Jurkat, Clone E6-1 (cell line): ENCODE data around the gene GNB1L.
"Not testable (repeated sequence)": the region's sequence is repeated elsewhere in the genome, so short reads cannot be mapped to it uniquely, and the experiment has no call there.

Experiments used
- DNase-seq: peaks from one replicate; pipeline ENCODE4 v3.0.0-alpha.2; 2011; ENCODE audit warnings: low read depth, low spot score
- H3K4me3 ChIP-seq: 2 replicates; pipeline ENCODE4 v1.5.1; 2011; ENCODE audit warnings: mild to moderate bottlenecking, low read length, control low read depth, moderate library complexity

The GNB1L gene

DNA sequence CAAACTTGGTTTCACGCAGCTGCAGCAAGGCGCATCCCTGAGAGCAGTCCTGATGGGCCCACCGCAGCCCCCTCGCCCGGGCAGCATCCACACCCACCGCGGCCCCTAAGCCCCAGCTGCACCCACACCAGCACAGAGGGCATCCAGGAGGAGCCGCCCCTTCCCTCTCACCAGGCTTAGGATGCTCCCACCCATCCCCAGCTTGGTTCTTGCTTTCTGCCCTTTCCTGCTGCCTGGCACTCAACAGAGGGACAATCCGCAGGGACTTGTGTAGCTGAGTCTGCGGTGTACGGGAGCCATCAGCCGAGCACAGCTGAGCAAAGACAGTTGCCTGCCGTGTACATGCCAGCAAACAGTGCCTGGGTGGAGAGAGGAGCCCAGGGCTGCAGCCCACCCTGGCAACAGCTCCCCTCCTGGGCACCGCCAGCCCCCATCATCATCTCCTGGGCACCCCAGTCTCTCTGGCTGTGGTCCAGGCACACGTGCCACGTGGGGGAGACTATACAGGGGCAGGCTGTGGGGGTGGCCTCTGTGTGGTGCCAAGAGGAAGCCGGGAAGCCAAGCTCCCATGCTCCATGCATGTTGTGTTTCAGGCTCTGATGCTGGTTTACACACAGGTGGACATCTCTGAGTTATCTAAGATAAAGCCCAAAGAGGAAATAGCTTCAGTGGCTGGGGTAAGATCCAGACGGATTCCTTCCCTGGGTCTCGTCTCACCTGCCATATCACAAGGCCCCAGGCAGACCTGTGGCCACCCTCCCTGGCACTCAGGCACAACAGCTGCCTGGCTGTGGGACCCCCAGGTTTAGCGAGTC, 36.0 kb upstream of the GNB1L start:
- peak; percentile 51 for DNase-seq
- H3K4me3 ChIP-seq, result peak overlapping the region; percentile 37

DNA sequence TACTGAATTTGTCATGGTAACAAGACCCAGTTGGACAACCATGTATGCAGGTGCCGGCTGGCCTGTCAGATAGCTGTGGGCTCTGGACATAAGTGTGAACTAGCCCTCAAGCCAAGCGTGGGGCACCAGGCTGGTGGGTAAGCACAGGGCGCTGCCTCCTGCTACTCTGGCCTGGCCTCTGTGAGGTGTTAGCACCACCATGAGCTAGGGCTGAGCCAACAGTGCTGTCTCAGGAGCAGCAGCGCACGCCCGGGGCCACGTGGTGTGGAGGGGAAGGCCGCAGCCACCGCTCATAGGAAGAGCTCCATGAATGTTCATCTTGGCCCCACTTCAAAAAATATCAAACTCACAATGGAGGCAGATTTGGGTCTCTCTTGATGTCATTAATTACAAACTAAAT, 35.3 kb upstream of the GNB1L start:
- no peak overlapping the region for H3K4me3 ChIP-seq
- no peak for DNase-seq

DNA sequence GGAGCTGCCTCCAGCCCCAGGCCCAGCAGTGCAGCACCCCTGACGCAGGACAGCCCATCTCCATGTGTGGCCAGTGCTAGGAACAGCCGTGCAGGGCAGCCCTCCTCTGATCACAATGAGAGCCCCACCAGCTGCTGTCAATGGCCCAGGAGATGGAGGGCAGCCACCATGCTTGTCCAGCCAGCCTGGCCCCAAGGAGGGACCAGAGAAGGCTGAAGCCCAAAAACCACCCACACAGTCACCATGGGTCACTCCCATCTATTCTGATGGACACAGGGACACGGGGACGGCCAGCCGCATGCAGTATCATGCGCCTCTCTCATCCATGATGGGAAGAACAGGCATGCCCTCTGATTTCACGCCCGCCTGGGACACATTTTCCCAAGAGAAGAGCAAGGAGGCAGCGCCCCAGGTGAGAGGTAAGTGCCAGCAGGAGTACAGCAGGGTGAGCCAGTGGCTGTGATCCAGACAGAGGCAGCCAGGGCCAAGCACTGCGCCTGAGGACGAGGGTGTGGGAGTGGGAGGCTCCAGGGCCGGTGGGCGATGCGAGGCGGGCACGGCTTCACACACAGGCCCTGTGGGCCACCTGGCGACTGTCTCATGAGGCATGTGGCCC, 33.6 kb upstream of the GNB1L start:
- no peak overlapping the region for H3K4me3 ChIP-seq
- DNase-seq, result no peak

DNA sequence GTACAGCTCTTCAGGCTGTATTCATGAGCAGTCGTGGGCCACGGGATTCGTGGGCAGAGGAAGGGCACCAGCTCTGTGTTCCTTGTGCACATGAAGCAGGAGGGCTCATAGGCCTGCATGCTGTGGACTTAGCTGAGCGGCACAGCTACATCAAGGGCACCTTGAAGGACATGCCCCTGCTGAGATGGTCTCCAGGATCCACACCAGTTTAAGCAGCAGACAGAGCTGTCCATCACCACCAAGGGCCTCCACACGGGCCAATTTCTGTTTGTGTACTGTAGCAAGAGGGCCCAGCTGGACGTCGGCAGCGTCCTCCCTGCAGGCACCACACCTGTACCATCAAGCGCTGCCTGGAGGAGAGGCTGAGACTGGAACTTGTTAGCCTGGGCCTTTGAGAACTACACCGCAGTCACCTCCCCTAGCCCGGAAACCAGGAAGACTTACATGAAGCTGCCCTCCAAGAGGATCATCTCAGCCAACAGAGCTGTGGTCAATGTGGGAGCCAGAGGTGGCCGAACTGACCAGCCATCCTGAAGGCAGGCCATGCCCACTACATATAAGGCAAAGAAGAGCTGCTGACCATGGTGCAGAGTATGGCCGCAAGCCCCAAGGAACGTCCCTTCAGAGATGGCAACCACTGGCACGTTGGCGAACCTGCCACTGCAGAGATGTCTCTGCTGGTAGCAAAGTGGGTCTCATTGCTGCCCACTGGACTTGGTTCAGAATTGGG, 32.7 kb upstream of the GNB1L start:
- DNase-seq, result no peak

DNA sequence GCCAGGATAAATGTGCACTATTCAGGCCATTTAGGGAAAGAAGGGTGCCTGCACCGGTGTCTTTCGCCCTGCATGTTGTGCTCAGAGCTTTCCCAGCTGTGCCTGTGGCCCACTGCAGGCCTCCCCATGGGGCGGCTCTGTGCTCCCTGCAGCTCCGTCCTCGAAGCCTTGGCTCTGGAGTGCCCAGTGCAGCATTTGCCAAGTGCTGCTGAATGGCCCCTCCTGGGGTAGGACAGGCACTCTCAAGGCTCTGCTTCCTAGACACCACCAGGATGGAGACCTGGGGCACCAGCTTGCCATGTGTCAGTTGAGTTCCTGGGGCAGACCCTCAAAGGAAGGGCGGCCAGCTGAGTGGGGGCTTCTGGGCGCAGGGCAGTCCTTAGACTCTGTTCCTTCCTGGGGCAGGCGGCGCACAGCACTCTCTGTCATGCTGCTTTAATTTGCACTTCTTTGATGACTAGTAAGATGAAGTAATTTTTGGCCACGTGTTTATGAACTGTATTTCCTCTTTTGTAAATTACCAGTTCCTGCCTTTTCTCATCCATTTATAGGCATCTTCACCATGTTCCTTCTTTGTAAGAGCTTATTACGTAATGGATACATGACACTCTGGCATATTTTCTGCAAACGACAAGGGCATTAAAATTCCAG, 32.1 kb upstream of the GNB1L start:
- DNase-seq, result peak; percentile 83
- H3K4me3 ChIP-seq, result no peak overlapping the region

More for the DNA sequence above, 32.7 kb upstream of the GNB1L start:
- no peak overlapping the region for H3K4me3 ChIP-seq

DNA sequence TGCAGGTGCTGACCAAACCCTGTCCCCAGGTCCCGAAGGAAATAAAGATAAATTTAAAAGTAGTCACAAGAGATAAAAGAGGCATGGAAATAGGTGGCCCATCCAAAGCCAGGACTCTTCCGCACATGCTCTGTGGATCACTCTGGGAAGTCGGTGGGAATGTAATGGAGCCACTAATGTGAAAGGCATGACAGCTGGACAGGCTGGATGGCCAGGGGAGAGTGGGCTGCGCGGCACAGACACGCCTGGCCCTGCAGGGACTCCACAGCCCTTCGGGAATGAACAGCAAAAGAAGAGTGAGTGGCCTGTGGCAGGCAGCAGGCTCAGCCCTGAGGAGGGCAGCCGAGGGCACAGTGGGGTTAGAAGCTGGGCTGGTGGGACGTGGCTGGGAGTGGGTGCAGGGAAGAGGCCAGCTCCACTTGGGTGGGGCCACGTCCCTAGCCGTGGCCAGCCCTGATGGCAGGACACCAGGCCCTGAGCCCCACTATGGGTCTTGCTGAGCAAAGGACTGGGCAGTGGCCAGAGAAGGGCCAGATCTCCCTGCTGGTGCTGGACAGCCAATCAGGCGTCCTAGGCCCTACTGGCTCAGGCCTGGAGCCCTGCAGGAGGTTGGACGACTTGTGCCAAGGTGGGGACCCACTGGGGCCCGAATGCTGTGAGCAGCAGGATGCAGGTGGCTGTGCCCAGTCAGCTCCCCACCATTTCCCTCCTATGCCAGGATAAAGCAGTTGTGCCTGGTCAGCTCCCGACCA, 31.3 kb upstream of the GNB1L start:
- DNase-seq, result no peak
- H3K4me3 ChIP-seq, result no peak overlapping the region

DNA sequence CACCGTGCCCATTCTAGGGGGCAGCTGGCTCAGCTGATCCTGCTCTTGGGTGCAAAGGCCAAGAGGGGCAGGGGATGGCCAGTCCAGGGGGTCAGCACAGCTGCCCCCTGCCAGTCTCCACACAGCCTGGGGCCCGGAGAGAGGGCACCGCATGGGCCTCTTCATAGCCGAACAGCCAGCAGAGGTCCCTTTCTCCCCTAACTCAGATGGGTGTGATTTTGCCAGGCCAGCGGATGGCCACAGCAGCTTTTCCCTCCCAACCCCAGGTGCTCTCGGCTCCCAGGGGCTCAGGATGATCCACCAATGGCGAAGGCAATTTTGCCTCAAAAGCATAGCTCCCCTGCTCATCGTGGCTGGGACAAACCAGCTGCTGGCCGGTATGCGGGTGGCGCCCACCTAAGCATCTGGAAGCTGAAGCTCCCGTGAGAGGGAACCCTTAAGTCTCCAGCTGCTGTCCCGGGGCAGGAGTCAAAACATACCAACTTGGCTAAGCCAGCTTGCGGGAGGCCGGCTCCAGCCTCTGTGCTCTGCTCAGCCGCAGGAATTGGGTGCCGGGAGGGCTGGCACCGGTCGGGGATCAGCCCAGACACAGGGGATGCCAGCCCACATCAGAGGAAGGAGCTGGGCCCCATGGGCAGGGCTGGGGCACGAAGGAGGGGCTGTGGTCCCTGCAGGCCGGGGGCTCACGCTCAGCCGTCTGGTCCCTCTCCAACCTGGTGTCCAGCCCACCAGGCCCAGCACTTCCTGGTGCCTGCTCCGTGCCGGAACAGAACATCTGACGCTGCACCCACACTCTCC, 30.5 kb upstream of the GNB1L start:
- DNase-seq, result no peak
- H3K4me3 ChIP-seq, result no peak overlapping the region

DNA sequence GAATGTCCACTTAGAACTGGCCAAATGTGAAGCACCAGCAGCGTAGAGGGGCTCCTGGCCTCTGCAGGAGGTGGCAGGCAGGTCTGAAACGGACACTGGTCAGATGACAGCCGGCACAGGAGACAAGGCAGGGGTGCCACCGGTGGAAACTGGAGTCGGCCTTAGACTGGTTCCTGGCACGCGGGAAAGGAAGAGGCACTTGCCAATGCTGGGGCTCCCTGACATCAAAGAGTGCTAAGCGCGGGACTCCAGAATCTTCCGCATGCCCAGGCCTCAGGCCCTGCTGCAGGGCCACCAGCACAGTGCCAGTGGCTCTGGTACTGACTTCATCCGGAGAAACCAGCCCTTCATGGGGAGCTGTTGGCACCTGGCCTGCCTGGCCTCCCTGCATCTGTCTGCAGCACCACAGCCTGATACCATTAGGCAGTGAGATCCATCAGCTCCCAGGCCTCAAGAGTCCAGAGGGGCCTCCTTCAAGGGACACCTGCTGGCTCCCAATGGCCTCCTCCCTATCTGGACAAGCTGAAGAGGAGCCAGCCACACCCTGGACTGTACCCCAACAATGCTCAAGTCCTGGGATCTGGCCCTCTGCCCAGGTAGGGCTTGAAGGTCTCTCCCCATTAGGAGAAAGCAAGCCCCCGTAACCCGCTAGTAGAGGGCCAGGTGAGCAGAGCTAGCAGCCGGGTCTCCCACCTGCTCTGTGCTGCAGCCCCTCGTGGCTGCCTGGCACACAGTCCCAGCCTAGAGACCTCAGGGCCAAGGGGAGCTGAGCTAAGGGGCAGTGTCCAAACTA, 29.7 kb upstream of the GNB1L start:
- DNase-seq, result no peak
- no peak overlapping the region for H3K4me3 ChIP-seq

DNA sequence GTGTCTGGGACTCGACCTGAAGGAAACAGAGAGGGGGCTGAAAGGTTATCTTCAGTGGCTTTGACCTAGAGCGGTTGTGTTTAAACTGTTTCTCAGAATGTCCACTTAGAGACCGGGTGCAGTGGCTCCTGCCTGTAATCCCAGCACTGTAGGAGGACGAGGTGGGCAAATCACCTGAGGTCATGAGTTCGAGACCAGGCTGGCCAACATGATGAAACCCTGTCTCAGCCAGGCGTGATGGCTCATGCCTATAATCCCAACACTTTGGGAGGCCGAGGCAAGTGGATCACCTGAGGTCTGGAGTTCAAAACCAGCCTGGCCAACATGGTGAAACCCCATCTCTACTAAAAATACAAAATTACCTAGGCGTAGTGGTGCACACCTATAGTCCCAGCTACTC, 28.8 kb upstream of the GNB1L start:
- not testable (repeated sequence) for H3K4me3 ChIP-seq, DNase-seq

DNA sequence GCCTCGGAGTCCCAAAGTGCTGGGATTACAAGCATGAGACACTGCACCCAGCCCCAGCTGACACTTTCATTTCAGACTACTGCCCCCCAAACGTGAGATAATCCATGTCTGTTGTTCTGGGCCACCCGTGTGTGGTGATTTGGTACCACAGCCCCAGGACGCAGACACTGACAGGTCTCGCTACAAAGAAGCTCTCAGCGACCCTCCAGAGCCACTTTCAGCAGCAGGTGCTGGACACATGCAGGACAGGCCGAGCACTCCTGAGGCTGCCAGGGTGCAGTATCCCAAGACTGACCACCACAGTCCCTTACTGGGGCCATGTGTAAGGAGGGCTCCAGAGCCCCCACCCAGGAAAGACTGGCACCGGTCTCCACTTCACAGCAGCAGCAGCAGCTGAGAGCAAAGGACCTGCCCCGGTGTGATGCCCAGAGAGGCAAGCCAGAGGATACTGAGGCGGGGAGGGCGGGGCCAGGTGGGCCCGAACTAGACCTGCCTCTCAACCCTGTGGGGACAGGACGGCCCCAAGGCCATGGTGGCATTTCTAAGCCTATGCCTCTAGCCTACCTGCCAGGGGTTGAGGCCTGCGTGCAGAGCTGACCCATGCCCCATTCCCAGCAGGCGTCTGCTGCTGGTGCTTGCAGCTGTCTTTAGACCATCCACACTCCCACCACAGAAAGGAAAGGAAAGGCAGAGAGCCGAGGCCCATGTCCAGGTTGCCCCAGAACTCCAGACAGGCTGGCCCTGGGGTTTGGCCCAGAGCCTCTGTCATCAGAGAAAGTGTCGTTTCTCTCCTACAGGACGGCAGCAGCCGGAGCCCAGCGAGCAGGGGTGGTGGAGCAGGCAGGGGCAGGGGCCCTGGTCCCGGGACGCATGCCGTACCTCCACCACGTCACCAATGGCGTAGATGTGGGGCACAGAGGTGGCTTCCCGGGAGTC, 28.0 kb upstream of the GNB1L start:
- H3K4me3 ChIP-seq, result no peak overlapping the region
- no peak for DNase-seq

DNA sequence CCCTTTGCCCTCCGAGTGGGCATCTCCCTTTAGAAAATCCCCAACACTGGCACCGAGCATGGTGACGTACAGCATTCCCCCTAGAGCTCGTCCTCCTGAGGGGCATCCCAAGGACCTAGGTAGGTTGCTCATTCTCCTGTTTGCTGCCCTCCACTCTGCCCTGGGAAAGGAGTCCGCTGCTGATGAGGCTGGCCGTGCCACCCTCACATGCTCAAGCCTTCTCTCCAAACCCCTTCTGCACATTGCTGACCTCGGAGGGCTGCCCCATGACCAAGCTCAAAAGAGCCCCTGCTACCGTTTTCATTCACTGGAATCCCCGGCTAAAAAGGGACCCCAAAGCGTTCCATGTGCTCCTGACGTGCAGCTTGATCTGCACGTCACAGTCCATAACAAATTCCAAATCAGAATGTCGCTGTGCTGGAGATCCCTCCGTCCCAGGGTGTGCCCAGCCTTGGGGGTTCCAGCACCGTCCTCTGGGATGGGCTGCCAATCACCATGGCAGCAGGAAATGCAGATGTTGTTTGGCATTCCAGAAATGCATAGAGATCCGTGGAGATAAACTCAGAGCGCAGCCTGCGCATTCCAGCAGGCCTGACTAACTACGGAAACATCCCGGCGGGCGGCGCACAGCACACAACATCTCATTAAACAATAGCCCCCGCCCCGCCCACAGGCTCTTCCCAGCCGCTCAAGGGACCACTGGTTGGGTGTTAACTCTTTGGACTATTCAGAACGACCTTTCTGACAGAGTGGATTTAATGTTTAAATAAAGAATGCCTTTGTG, 26.3 kb upstream of the GNB1L start:
- no peak overlapping the region for H3K4me3 ChIP-seq
- DNase-seq, result no peak

DNA sequence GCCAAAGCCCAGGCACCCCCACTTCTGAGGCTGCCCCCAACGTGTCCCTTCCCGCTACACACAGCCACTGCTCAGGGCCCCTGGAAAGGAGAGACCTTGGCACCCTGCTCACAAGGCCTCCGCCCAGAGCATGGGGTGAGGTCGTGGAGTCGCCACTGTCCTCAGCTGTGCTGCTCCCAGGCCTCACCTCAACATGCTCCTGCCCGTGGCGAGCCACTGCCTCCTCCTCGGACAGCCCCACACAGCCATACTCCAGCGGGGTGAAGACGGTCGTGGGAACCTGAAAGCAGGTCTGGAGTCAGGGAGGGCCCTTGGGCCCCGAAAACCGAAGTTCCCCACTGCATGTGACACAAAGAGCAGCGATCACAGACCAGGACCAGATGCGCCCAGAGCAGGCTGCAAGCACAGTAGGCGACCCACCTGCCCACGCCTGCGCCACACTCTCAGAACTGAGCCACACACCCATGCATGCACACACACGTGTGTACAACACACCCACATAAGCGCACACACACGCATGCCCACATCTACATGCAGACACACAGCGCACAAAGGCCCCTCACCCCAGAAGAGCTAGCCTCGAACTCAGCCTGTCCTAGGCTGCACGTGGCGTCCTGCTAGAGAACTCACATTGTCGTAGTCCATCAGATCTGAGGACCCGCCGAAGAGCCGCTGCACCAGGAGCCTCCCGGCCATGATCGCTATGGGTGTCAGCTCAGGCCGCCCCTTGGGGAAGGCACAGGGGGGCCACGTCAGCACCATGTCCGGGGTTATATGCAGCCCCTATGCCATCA, 25.5 kb upstream of the GNB1L start:
- no peak for DNase-seq

DNA sequence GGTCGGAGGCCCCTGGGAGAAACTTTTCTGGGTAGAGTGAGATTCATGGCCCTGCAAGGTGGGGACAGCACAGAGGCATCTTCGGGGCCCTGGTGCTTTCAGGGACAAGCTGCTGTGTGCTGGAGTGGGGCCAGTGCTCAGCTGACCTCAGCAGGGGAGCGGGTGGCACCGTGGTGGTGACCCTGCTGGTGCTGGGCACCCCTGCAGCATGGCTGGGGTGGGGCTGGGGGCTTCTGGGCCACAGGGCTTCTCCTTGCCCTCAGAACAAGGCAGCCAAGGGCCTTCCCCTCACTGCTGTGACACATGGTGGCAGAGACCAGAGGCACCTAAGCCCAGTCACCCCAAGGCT, 24.9 kb upstream of the GNB1L start:
- DNase-seq, result no peak
- no peak overlapping the region for H3K4me3 ChIP-seq

More for the DNA sequence above, 25.5 kb upstream of the GNB1L start:
- no peak overlapping the region for H3K4me3 ChIP-seq

DNA sequence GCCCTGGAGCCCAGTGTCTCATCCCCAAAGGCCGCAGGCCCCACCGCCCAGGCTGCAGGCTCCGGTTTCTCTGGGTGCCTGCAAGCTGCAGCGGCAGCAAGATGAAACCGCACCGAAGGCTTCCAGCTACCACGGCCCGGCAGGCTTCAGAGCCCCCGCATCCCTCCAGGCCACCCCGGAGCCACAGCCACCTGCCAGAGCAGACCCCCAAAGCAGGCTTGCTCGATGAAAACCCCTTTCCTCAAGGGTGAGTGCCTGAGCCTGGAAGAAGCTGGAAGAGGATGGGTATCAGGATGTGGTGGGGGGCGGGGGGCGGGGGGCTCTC, 24.5 kb upstream of the GNB1L start:
- H3K4me3 ChIP-seq, result no peak overlapping the region
- DNase-seq, result no peak

DNA sequence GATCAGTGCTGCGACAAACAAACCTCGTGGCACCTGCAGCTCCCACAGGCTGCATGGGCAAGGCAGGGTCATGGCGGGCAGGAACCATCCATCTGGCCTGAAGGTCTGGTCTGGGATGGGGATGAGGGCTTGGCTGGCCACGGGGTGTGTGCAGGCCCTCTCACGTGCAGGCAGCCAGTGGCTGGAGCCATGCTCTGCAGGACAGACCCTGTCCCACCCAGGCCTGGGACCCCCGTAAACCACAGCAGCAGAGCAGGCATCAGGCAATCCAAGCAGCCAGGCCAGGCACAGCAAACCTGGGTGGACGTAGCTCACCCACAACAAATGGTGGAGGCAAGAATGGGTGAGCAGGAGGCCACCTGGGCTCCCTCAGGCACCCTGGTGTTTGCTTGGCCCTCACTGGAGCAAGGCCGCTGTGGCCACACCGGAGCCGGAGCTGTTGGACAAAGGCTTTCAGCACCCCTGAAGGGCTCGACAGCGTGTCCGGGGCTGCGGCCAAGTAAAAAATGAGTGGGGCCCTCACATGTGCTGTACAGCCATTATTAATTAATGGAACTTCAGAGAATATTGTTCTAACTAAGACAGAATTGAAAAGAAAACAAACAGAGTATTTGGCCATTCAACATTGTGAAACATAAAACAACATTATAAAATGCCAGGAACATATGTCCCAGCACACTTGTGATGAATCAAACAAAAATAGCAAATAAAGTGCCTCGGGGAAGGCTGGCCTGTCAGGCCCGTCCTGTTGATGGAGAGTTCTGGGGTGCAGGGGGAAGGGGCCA, 24.0 kb upstream of the GNB1L start:
- no peak for DNase-seq

More for the DNA sequence above, 24.0 kb upstream of the GNB1L start:
- H3K4me3 ChIP-seq, result no peak overlapping the region
